ENCODE measurements around the gene PLCD3. TPM values are rescaled to one million over a fixed set of nuclear protein-coding genes. Genes with fewer than 3 reads are reported as not detected.
A peak's percentile ranks its signal among the peaks of the same experiment; 100 is the strongest.

The PLCD3 gene
- total and polyA plus RNA-seq, 2 donors (not counting 1 experiment from before 2014, with no cell fraction given): 32.8 to 59.8 TPM

DNA sequence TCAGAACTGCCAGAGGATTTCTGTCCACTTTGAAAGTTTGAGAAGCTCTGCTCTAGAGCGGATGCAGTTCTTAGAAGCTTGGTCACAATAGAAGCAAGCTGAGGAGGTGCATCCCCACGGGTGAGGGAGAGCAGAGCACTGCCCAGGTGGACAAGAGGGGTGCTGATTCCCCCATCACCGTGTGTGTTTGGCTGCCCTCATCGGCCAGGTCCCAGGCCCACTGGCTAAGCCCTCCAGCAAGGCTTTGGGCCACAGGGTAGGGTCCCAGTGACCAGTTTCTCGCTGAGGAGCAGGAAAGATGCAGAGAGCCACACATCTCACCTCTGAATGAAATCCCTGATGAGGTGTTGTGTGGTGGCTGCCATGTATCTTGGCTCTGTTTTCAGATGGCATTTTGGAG lies 44.3 kb downstream of the PLCD3 start:
- Histone ChIP-seq H4K20me1 (ENCODE audit: control insufficient read depth, extremely low read depth, insufficient read depth, low read length) (no peaks in the 10 kb centered on the region), H3K79me2 (ENCODE audit: control insufficient read depth, insufficient read depth, low read length) (peaks cover 1% of the 10 kb centered on the region), H3K27me3 (ENCODE audit: control insufficient read depth, insufficient read depth, low read length) (no peaks in the 10 kb centered on the region), H3K4me2 (ENCODE audit: extremely low read depth, insufficient read depth, low read length) (no peak overlapping the region), H3K27ac (ENCODE audit: insufficient read depth, low read length) (no peak overlapping the region), H3K36me3 (ENCODE audit: control insufficient read depth, insufficient read depth, low read length) (peaks cover 18% of the 10 kb centered on the region), H3K9ac (ENCODE audit: insufficient read depth, low read length) (no peak overlapping the region), H3K4me3 (replicated peaks in 1 of 4; ENCODE audit: control extremely low read depth in 1 of 4, insufficient read depth in 1 of 4, low read depth in 3 of 4, low read length in 4 of 4) (no peak overlapping the region), H2AFZ (ENCODE audit: low read length) (no peak overlapping the region), H3K4me1 (ENCODE audit: control insufficient read depth, extremely low read depth, insufficient read depth, low read length) (peaks cover 14% of the 10 kb centered on the region), H3K9me3 (ENCODE audit: control insufficient read depth, insufficient read depth, low read depth, low read length) (no peaks in the 10 kb centered on the region)
- DNase-seq (ENCODE audit: low read depth in 2 of 2): no peak
- TF ChIP-seq EZH2 (IDR thresholded peaks at IDR 0.05; ENCODE audit: low read length, missing control alignments) (no peak), CTCF (conservative IDR thresholded peaks at IDR 0.05 in 1 of 2, IDR thresholded peaks at IDR 0.05 in 1 of 2; ENCODE audit: low read depth in 1 of 2, low read length in 2 of 2) (no peak)

- H2AFZ ChIP-seq (ENCODE audit: low read length): no peak overlapping the region
- H3K4me1 ChIP-seq (ENCODE audit: control insufficient read depth, extremely low read depth, insufficient read depth, low read length): peaks cover 13% of the 10 kb centered on the region
- H3K4me2 ChIP-seq (ENCODE audit: extremely low read depth, insufficient read depth, low read length): no peak overlapping the region
- H4K20me1 ChIP-seq (ENCODE audit: control insufficient read depth, extremely low read depth, insufficient read depth, low read length): no peaks in the 10 kb centered on the region
- no peak for TF ChIP-seq EZH2 (IDR thresholded peaks at IDR 0.05; ENCODE audit: low read length, missing control alignments)
- TF ChIP-seq CTCF (conservative IDR thresholded peaks at IDR 0.05 in 1 of 2, IDR thresholded peaks at IDR 0.05 in 1 of 2; ENCODE audit: low read depth in 1 of 2, low read length in 2 of 2): no peak
- H3K9me3 ChIP-seq (ENCODE audit: control insufficient read depth, insufficient read depth, low read depth, low read length): no peaks in the 10 kb centered on the region
- no peak overlapping the region for H3K9ac ChIP-seq (ENCODE audit: insufficient read depth, low read length)
- peaks cover 1% of the 10 kb centered on the region for H3K79me2 ChIP-seq (ENCODE audit: control insufficient read depth, insufficient read depth, low read length)
- H3K27ac ChIP-seq (ENCODE audit: insufficient read depth, low read length): no peak overlapping the region
- H3K27me3 ChIP-seq (ENCODE audit: control insufficient read depth, insufficient read depth, low read length): no peaks in the 10 kb centered on the region
- H3K36me3 ChIP-seq (ENCODE audit: control insufficient read depth, insufficient read depth, low read length): peaks cover 18% of the 10 kb centered on the region
- H3K4me3 ChIP-seq (replicated peaks in 1 of 4; ENCODE audit: control extremely low read depth in 1 of 4, insufficient read depth in 1 of 4, low read depth in 3 of 4, low read length in 4 of 4): no peak overlapping the region
- DNase-seq (ENCODE audit: low read depth in 2 of 2): peak; percentile 31 to 59
These were observed 44.8 kb downstream of the PLCD3 start for GRCh38 chr17:45087504-45087975.

DNA sequence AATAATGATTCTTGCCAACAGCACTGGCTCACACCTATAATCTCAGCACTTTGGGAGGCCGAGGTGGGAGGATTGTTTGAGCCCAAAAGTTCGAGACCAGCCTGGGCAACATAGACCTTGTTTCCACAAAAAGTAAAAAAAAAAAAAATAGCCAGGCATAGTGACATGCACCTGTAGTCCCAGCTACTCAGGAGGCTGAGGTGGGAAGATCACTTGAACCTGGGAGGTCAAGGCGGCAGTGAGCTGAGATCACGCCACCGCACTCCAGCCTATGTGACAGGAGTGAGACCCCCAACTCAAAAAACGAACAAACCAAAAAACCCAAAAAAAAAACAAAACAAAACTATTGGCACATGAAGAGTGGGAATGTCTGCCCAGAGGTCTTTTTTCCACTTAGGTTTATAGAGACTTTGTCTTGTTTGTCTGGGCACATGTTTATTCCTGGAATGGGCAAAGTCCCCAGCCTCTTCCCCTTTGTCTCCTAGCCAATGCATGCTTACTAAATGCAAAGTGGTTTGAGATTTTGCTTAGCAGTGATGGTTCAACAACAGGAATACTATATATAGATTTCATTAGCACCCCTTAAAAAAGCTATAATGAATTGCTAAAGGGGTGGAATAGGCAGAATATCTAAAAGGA lies 45.3 kb downstream of the PLCD3 start:
- no peak overlapping the region for H2AFZ ChIP-seq (ENCODE audit: low read length)
- no peak for TF ChIP-seq CTCF (conservative IDR thresholded peaks at IDR 0.05 in 1 of 2, IDR thresholded peaks at IDR 0.05 in 1 of 2; ENCODE audit: low read depth in 1 of 2, low read length in 2 of 2)
- no peak for DNase-seq (ENCODE audit: low read depth in 2 of 2)
- peaks cover 8% of the 10 kb centered on the region for H3K4me1 ChIP-seq (ENCODE audit: control insufficient read depth, extremely low read depth, insufficient read depth, low read length)
- peaks cover 1% of the 10 kb centered on the region for H3K79me2 ChIP-seq (ENCODE audit: control insufficient read depth, insufficient read depth, low read length)
- peaks cover 21% of the 10 kb centered on the region for H3K36me3 ChIP-seq (ENCODE audit: control insufficient read depth, insufficient read depth, low read length)
- H3K27me3 ChIP-seq (ENCODE audit: control insufficient read depth, insufficient read depth, low read length): no peaks in the 10 kb centered on the region
- H3K27ac ChIP-seq (ENCODE audit: insufficient read depth, low read length): no peak overlapping the region
- H3K9me3 ChIP-seq (ENCODE audit: control insufficient read depth, insufficient read depth, low read depth, low read length): no peaks in the 10 kb centered on the region
- H4K20me1 ChIP-seq (ENCODE audit: control insufficient read depth, extremely low read depth, insufficient read depth, low read length): no peaks in the 10 kb centered on the region
- H3K4me2 ChIP-seq (ENCODE audit: extremely low read depth, insufficient read depth, low read length): no peak overlapping the region
- H3K9ac ChIP-seq (ENCODE audit: insufficient read depth, low read length): no peak overlapping the region
- no peak overlapping the region for H3K4me3 ChIP-seq (replicated peaks in 1 of 4; ENCODE audit: control extremely low read depth in 1 of 4, insufficient read depth in 1 of 4, low read depth in 3 of 4, low read length in 4 of 4)
